HEK293 (cell line): ENCODE results near the gene GALK1.

Experiments used
- CTCF ChIA-PET: fragments of 350-600 bp; formaldehyde crosslinking; extraction: SDS; loops from one replicate; lab custom pipeline; 2021; ENCODE audit warnings: antibody characterized with exemption; lab: Yijun Ruan, JAX
- POLR2A ChIA-PET: fragments of 300-600 bp; formaldehyde crosslinking; extraction: SDS; loops from one replicate; lab custom pipeline; 2020; ENCODE audit warnings: antibody characterized with exemption, inconsistent platforms; lab: Yijun Ruan, JAX
- H3K27ac ChIP-seq: fragments of 200-500 bp; sonication (Bioruptor generic); 2 replicates; pipeline ENCODE4 v1.5.1; 2014; ENCODE audit warnings: low read depth, low read length, control low read depth, inconsistent platforms; ENCODE audit errors: extremely low read depth
- H3K36me3 ChIP-seq, 2 experiments: fragments of 200-500 bp in 1 of 2; sonication (Bioruptor generic) in 1 of 2; 1 replicate in 1 of 2; 2 replicates in 1 of 2; pipeline ENCODE4 v1.5.1; 2014 to 2017; ENCODE audit warnings: inconsistent platforms in 2 of 2, low read length in 2 of 2; ENCODE audit not compliant: control insufficient read depth in 2 of 2, insufficient read depth in 1 of 2
- H3K4me1 ChIP-seq: fragments of 200-500 bp; sonication (Bioruptor generic); 2 replicates; pipeline ENCODE4 v1.5.1; 2014; ENCODE audit warnings: mild to moderate bottlenecking, low read length, inconsistent platforms; ENCODE audit not compliant: control insufficient read depth, insufficient read depth
- H3K4me3 ChIP-seq: 2 replicates; pipeline ENCODE4 v1.5.1; 2011; ENCODE audit warnings: low read depth, mild to moderate bottlenecking, control low read depth, low read length, moderate library complexity
- H3K9me3 ChIP-seq: fragments of 200-500 bp; sonication (Bioruptor generic); 2 replicates; pipeline ENCODE4 v1.5.1; 2014; ENCODE audit warnings: low read depth, low read length, inconsistent platforms; ENCODE audit not compliant: control insufficient read depth, insufficient read depth
- BCL11B ChIP-seq: fragments of 450-650 bp; formaldehyde crosslinking; IDR thresholded peaks from 2 replicates; pipeline ENCODE4 v1.5.1; 2016; ENCODE audit warnings: low read depth, missing biosample characterization, missing genetic modification characterization
- HIC1 ChIP-seq: fragments of 450-650 bp; formaldehyde crosslinking; IDR thresholded peaks from 2 replicates; pipeline ENCODE4 v1.5.1; 2016; ENCODE audit warnings: missing biosample characterization, missing genetic modification characterization
- IKZF3 ChIP-seq: fragments of 450-650 bp; IDR thresholded peaks from 2 replicates; pipeline ENCODE4 v1.5.0; 2018; ENCODE audit warnings: missing biosample characterization, mild to moderate bottlenecking, missing genetic modification characterization, moderate library complexity
- KLF8 ChIP-seq: fragments of 450-650 bp; formaldehyde crosslinking; IDR thresholded peaks from 2 replicates; pipeline ENCODE4 v1.5.1; 2016; ENCODE audit warnings: missing biosample characterization, missing genetic modification characterization
- ZBTB10 ChIP-seq: fragments of 450-650 bp; formaldehyde crosslinking; IDR thresholded peaks from 2 replicates; pipeline ENCODE4 v1.5.1; 2016; ENCODE audit warnings: missing biosample characterization, missing genetic modification characterization
- ZBTB20 ChIP-seq: fragments of 450-650 bp; formaldehyde crosslinking; IDR thresholded peaks from 2 replicates; pipeline ENCODE4 v1.5.1; 2016; ENCODE audit warnings: missing biosample characterization, missing genetic modification characterization
- ZFHX2 ChIP-seq: fragments of 450-650 bp; formaldehyde crosslinking; conservative IDR thresholded peaks from 2 replicates; pipeline ENCODE4 v1.5.1; 2016; ENCODE audit warnings: missing biosample characterization, missing genetic modification characterization
- ZIC2 ChIP-seq: fragments of 450-650 bp; formaldehyde crosslinking; IDR thresholded peaks from 2 replicates; pipeline ENCODE4 v1.5.1; 2016; ENCODE audit warnings: missing biosample characterization, missing genetic modification characterization
- ZNF133 ChIP-seq: fragments of 450-650 bp; formaldehyde crosslinking; IDR thresholded peaks from 2 replicates; pipeline ENCODE4 v1.5.1; 2016; ENCODE audit warnings: missing biosample characterization, missing genetic modification characterization
- ZNF2 ChIP-seq: fragments of 450-650 bp; formaldehyde crosslinking; IDR thresholded peaks from 2 replicates; pipeline ENCODE4 v1.5.1; 2016; ENCODE audit warnings: missing biosample characterization, missing genetic modification characterization
- ZNF366 ChIP-seq: fragments of 450-650 bp; formaldehyde crosslinking; conservative IDR thresholded peaks from 2 replicates; pipeline ENCODE4 v1.5.1; 2016; ENCODE audit warnings: missing biosample characterization, missing genetic modification characterization
- ZNF394 ChIP-seq: fragments of 450-650 bp; formaldehyde crosslinking; IDR thresholded peaks from 2 replicates; pipeline ENCODE4 v1.5.1; 2016; ENCODE audit warnings: missing biosample characterization, missing genetic modification characterization, mild to moderate bottlenecking, moderate library complexity, borderline replicate concordance
- ZNF600 ChIP-seq: fragments of 450-650 bp; formaldehyde crosslinking; IDR thresholded peaks from 2 replicates; pipeline ENCODE4 v1.5.1; 2016; ENCODE audit warnings: missing biosample characterization, missing genetic modification characterization
- ZNF654 ChIP-seq: fragments of 450-650 bp; formaldehyde crosslinking; IDR thresholded peaks from 2 replicates; pipeline ENCODE4 v1.5.1; 2016; ENCODE audit warnings: low read depth, missing biosample characterization, missing genetic modification characterization
- ZNF692 ChIP-seq: fragments of 450-650 bp; formaldehyde crosslinking; IDR thresholded peaks from 2 replicates; pipeline ENCODE4 v1.5.1; 2016; ENCODE audit warnings: missing biosample characterization, missing genetic modification characterization
- ZNF777 ChIP-seq: fragments of 450-650 bp; formaldehyde crosslinking; IDR thresholded peaks from 2 replicates; pipeline ENCODE4 v1.5.1; 2017; ENCODE audit warnings: missing biosample characterization, missing genetic modification characterization, borderline replicate concordance
- TF ChIP-seq, protein P1 (sequence below): fragments of 450-650 bp; formaldehyde crosslinking; IDR thresholded peaks from 2 replicates; pipeline ENCODE4 v1.5.1; 2017; ENCODE audit warnings: missing biosample characterization, missing genetic modification characterization

Gene GALK1

DNA sequence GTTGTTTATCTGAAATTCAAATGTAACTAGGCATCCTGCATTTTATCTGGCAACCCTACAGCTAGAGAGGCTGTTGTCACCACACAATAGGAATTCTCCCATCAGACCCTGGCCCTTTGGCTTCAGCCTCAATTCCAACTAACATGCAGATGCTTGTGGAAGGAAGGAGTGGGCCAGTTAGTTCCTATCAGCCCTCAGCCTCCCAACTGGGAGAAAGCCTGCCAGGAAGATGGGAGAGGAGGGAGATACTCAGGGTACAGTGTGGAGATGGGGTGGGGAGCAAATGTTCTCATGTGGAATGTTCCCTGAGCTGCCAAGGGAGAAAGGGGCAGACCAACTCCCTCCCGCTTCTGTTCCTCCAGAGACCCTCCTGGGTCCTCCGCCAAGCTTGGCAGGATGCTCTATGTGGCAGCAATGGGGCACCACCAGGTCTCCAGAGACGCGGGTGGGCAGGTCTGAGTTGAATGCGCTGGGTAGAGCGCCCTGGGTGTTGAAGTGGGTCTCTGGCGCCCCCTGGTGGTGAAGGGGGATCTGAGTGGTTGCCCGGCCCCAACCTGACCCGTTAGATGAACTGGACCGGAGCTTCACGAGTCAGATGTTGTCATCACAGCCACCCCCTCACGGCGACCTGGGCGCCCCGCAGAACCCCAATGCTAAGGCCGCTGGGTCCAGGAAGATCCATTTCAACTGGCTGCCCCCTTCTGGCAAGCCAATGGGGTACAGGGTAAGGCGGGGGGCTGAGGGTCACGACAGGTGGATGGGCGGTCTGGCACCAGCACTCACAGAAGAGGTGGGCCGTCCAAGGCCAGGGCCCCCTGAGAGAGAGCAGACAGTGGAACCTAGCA lies 15.2 kb downstream of the GALK1 start (continued):
- peak; percentile 81 for TF ChIP-seq HIC1 (tag by site-specific recombination)
- TF ChIP-seq ZNF2 (tag by site-specific recombination), result no peak
- TF ChIP-seq, protein P1, sequence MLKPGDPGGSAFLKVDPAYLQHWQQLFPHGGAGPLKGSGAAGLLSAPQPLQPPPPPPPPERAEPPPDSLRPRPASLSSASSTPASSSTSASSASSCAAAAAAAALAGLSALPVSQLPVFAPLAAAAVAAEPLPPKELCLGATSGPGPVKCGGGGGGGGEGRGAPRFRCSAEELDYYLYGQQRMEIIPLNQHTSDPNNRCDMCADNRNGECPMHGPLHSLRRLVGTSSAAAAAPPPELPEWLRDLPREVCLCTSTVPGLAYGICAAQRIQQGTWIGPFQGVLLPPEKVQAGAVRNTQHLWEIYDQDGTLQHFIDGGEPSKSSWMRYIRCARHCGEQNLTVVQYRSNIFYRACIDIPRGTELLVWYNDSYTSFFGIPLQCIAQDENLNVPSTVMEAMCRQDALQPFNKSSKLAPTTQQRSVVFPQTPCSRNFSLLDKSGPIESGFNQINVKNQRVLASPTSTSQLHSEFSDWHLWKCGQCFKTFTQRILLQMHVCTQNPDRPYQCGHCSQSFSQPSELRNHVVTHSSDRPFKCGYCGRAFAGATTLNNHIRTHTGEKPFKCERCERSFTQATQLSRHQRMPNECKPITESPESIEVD (tag by site-specific recombination), result no peak
- peak; percentile 53; the same call in 1 of the 2 replicates for TF ChIP-seq IKZF3 (tag by site-specific recombination)
- no peak for TF ChIP-seq ZNF133
- TF ChIP-seq ZNF600 (tag by site-specific recombination), result peak; percentile 47; the same call in 1 of the 2 replicates
- peak; percentile 84 for TF ChIP-seq ZNF654 (tag by site-specific recombination)
- TF ChIP-seq ZIC2 (tag by site-specific recombination), result peak; percentile 18; the same call in 1 of the 2 replicates
- TF ChIP-seq BCL11B, result peak; percentile 64; the same call in 1 of the 2 replicates
- peak; percentile 32 for TF ChIP-seq ZFHX2 (tag by site-specific recombination)
- peak; percentile 71; the same call in 1 of the 2 replicates for TF ChIP-seq ZBTB10
- 0 out of 2 replicates have a peak, but pooled peaks have one; percentile 61 for TF ChIP-seq KLF8 (tag by site-specific recombination)
- TF ChIP-seq ZNF692 (tag by site-specific recombination), result 0 out of 2 replicates have a peak, but pooled peaks have one; percentile 27
- TF ChIP-seq ZNF394 (tag by site-specific recombination), result peak; percentile 19; the same call in 1 of the 2 replicates

DNA sequence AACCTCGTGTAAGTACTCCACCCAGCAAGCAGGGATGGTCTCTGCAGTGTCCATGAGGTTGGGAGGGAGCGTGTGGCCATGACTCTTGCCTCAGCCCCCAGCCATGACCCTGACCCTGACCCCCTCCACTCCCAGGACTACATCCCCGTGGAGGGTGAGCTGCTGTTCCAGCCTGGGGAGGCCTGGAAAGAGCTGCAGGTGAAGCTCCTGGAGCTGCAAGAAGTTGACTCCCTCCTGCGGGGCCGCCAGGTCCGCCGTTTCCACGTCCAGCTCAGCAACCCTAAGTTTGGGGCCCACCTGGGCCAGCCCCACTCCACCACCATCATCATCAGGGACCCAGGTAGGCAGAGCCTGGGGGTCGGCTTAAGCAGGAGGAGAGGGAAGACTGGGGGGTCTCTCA lies 16.3 kb downstream of the GALK1 start:
- TF ChIP-seq ZNF777 (tag by site-specific recombination) (no peak), ZNF366 (tag by site-specific recombination) (no peak), ZBTB20 (tag by site-specific recombination) (no peak)
- Histone ChIP-seq H3K36me3 (no peaks in the 10 kb centered on the region), H3K4me3 (no peak overlapping the region), H3K4me1 (no peaks in the 10 kb centered on the region), H3K9me3 (no peaks in the 10 kb centered on the region), H3K27ac (no peak overlapping the region)
- CTCF ChIA-PET, result interaction anchor here (0.5 to 10.5 kb wide), 40 partner anchors 12 to 1458 kb away, joined by 3 to 341 read pairs (median 6); partner anchors contain the start of genes GALK1, ITGB4, RECQL5 and SAP30BP
- POLR2A ChIA-PET, result interaction anchor here (0.6 to 2.9 kb wide), 4 partner anchors 31 to 197 kb away, joined by 3 to 11 read pairs (median 4); partner anchors contain the start of genes RECQL5 and SAP30BP
